Neuronal stem cell (in vitro differentiated cells): ENCODE data around the gene SMAD6.
A peak's percentile ranks its signal among the peaks of the same experiment; 100 is the strongest.

Source experiments
- DNase-seq: peaks from one replicate; pipeline ENCODE4 v3.0.0-alpha.2; 2013; ENCODE audit warnings: low spot score
- H2AFZ ChIP-seq: one replicate; pipeline ENCODE4 v1.6.1; 2013; ENCODE audit warnings: mild to moderate bottlenecking, low read length, inconsistent platforms
- H2AK5ac ChIP-seq: 2 replicates; pipeline ENCODE4 v1.6.1; 2013; ENCODE audit warnings: low read depth, mild to moderate bottlenecking, inconsistent platforms, low read length, moderate library complexity, mixed read lengths
- H2BK120ac ChIP-seq: 2 replicates; pipeline ENCODE4 v1.6.1; 2013; ENCODE audit warnings: low read depth, mild to moderate bottlenecking, inconsistent platforms, low read length, moderate library complexity, mixed read lengths
- H2BK12ac ChIP-seq: one replicate; pipeline ENCODE4 v1.6.1; 2013; ENCODE audit warnings: low read length, inconsistent platforms
- H2BK15ac ChIP-seq: 2 replicates; pipeline ENCODE4 v1.6.1; 2013; ENCODE audit warnings: mild to moderate bottlenecking, low read length, inconsistent platforms, mixed read lengths
- H2BK5ac ChIP-seq: one replicate; pipeline ENCODE4 v1.6.1; 2013; ENCODE audit warnings: inconsistent platforms, mild to moderate bottlenecking, low read length, moderate library complexity
- H3K14ac ChIP-seq: one replicate; pipeline ENCODE4 v1.6.1; 2013; ENCODE audit warnings: low read length, inconsistent platforms
- H3K18ac ChIP-seq: 2 replicates; pipeline ENCODE4 v1.6.1; 2013; ENCODE audit warnings: low read length, inconsistent platforms
- H3K23ac ChIP-seq: 2 replicates; pipeline ENCODE4 v1.6.1; 2013; ENCODE audit warnings: low read depth, mild to moderate bottlenecking, mixed read lengths, low read length, inconsistent platforms; ENCODE audit not compliant: poor library complexity
- H3K27ac ChIP-seq: replicated peaks from 3 replicates; pipeline ENCODE4 v1.5.1; 2013; ENCODE audit warnings: low read length, inconsistent platforms
- H3K27me3 ChIP-seq, 3 experiments: 2 replicates each; pipeline ENCODE4 v1.6.1; 2013; ENCODE audit warnings: low read length in 3 of 3, mild to moderate bottlenecking in 2 of 3, inconsistent platforms in 1 of 3, low read depth in 1 of 3, mixed read lengths in 1 of 3, moderate library complexity in 1 of 3; ENCODE audit not compliant: control insufficient read depth in 3 of 3, insufficient read depth in 3 of 3
- H3K36me3 ChIP-seq, 2 donors: replicated peaks in 1 of 2; 2 replicates each; pipeline ENCODE4 v1.6.1; 2013; ENCODE audit warnings: low read length in 2 of 2; ENCODE audit not compliant: control insufficient read depth in 2 of 2, insufficient read depth in 2 of 2
- H3K4ac ChIP-seq: 2 replicates; pipeline ENCODE4 v1.6.1; 2013; ENCODE audit warnings: inconsistent platforms, mild to moderate bottlenecking, low read length, moderate library complexity
- H3K4me1 ChIP-seq, 2 donors: 1 replicate in 1 of 2; 2 replicates in 1 of 2; pipeline ENCODE4 v1.6.1; 2013; ENCODE audit warnings: low read length in 2 of 2, low read depth in 1 of 2; ENCODE audit not compliant: control insufficient read depth in 2 of 2, insufficient read depth in 1 of 2
- H3K4me2 ChIP-seq: one replicate; pipeline ENCODE4 v1.6.1; 2013; ENCODE audit warnings: mild to moderate bottlenecking, low read length, inconsistent platforms; ENCODE audit not compliant: insufficient read depth, poor library complexity, severe bottlenecking
- H3K4me3 ChIP-seq, 2 donors: 2 replicates each; pipeline ENCODE4 v1.5.1; 2013; ENCODE audit warnings: low read length in 2 of 2, mild to moderate bottlenecking in 2 of 2, inconsistent platforms in 1 of 2, moderate library complexity in 1 of 2
- H3K79me1 ChIP-seq: one replicate; pipeline ENCODE4 v1.6.1; 2013; ENCODE audit warnings: low read depth, mild to moderate bottlenecking, inconsistent platforms, low read length, moderate library complexity
- H3K9ac ChIP-seq: one replicate; pipeline ENCODE4 v1.6.1; 2013; ENCODE audit warnings: mild to moderate bottlenecking, low read depth, low read length, inconsistent platforms; ENCODE audit not compliant: poor library complexity
- H3K9me3 ChIP-seq, 2 donors: replicated peaks in 1 of 2; 2 replicates each; pipeline versions ENCODE3 to v1.6.1; 2013; ENCODE audit warnings: low read length in 2 of 2, mild to moderate bottlenecking in 2 of 2, inconsistent platforms in 1 of 2, low read depth in 1 of 2, mixed read lengths in 1 of 2, moderate library complexity in 1 of 2; ENCODE audit not compliant: control insufficient read depth in 2 of 2, insufficient read depth in 1 of 2
- H4K8ac ChIP-seq: one replicate; pipeline ENCODE4 v1.6.1; 2013; ENCODE audit warnings: low read depth, mild to moderate bottlenecking, inconsistent platforms, low read length, moderate library complexity
- H4K91ac ChIP-seq: one replicate; pipeline ENCODE4 v1.6.1; 2013; ENCODE audit warnings: low read length, low read depth, mild to moderate bottlenecking, inconsistent platforms; ENCODE audit not compliant: poor library complexity
- WGBS, 2 donors: extraction: QIAGEN DNeasy Blood & Tissue Kit; methylation state at CpG; one replicate each; pipeline ENCODE4 v1.1.7; 2013; ENCODE audit warnings: missing lambda C conversion rate in 2 of 2, mixed read lengths in 1 of 2; ENCODE audit not compliant: insufficient read length in 2 of 2, insufficient replicate concordance in 1 of 2; ENCODE audit errors: extremely low coverage in 2 of 2; 5-methylcytosine and 5-hydroxymethylcytosine counted together

Gene SMAD6

DNA sequence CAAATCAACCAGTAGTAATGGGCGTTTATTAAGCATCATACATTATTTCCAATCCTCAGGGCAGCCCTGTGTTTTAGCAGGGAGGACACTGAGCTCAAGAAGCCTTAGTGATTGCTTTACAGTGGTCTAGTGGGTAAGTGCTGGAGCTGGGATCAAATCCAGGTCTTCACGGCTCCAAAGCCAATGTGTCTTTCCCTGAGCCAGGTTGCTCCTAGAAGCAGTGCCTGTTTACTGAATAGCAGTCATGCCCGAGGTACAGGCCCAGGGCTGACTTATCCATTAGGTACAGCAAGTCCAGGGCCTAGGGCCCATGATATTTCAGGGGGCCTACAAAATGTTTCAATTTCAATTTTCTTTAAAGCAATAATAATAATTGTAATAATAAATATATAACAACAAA is 9.6 kb upstream of the SMAD6 start:
- H2BK5ac ChIP-seq: no peak overlapping the region
- no peak overlapping the region for H3K14ac ChIP-seq
- WGBS, 2 donors: no CpG with 5 or more reads among the region's 3 CpGs

GRCh38 chr15:66692808-66693596 is 9.0 kb upstream of the SMAD6 start:
- H2AK5ac ChIP-seq: no peak overlapping the region
- H3K4me3 ChIP-seq: no peak overlapping the region
- H3K4me2 ChIP-seq: no peak overlapping the region
- peaks cover 0 to 6% (median 0%) of the 10 kb centered on the region in 3 experiments for H3K27me3 ChIP-seq
- peaks cover 0 to under 1% of the 10 kb centered on the region in 2 donors for H3K4me1 ChIP-seq
- no peak overlapping the region for H3K9ac ChIP-seq
- H2BK15ac ChIP-seq: no peak overlapping the region
- H3K4ac ChIP-seq: no peak overlapping the region
- H4K91ac ChIP-seq: no peak overlapping the region
- H3K79me1 ChIP-seq: no peaks in the 10 kb centered on the region
- no peak overlapping the region for H3K14ac ChIP-seq
- no peak overlapping the region for H4K8ac ChIP-seq
- H2AFZ ChIP-seq: peak overlapping the region; percentile 73
- H3K9me3 ChIP-seq: no peaks in the 10 kb centered on the region
- H2BK5ac ChIP-seq: no peak overlapping the region
- H3K18ac ChIP-seq: no peak overlapping the region
- H3K27ac ChIP-seq: no peak overlapping the region
- WGBS, 2 donors: no CpG with 5 or more reads among the region's 6 CpGs
- H2BK12ac ChIP-seq: no peak overlapping the region
- H3K23ac ChIP-seq: no peak overlapping the region
- H2BK120ac ChIP-seq: no peak overlapping the region
- no peaks in the 10 kb centered on the region for H3K36me3 ChIP-seq
- DNase-seq: no peak

More for the DNA sequence above, 9.6 kb upstream of the SMAD6 start:
- no peak overlapping the region for H2AK5ac ChIP-seq
- H3K27me3 ChIP-seq: peaks cover 0 to 6% (median 0%) of the 10 kb centered on the region in 3 experiments
- H2BK15ac ChIP-seq: no peak overlapping the region
- H3K23ac ChIP-seq: no peak overlapping the region
- H3K4me1 ChIP-seq: peaks cover 0 to 2% of the 10 kb centered on the region in 2 donors
- no peak overlapping the region for H3K4ac ChIP-seq
- H3K4me3 ChIP-seq: no peak overlapping the region
- no peak overlapping the region for H2BK120ac ChIP-seq
- no peaks in the 10 kb centered on the region for H3K36me3 ChIP-seq
- H3K79me1 ChIP-seq: no peaks in the 10 kb centered on the region
- H3K9ac ChIP-seq: no peak overlapping the region
- H3K9me3 ChIP-seq: no peaks in the 10 kb centered on the region
- no peak for DNase-seq
- H3K18ac ChIP-seq: no peak overlapping the region
- peak overlapping the region; percentile 12 for H2BK12ac ChIP-seq
- no peak overlapping the region for H4K91ac ChIP-seq
- no peak overlapping the region for H3K4me2 ChIP-seq
- H2AFZ ChIP-seq: no peak overlapping the region
- no peak overlapping the region for H4K8ac ChIP-seq
- no peak overlapping the region for H3K27ac ChIP-seq

DNA sequence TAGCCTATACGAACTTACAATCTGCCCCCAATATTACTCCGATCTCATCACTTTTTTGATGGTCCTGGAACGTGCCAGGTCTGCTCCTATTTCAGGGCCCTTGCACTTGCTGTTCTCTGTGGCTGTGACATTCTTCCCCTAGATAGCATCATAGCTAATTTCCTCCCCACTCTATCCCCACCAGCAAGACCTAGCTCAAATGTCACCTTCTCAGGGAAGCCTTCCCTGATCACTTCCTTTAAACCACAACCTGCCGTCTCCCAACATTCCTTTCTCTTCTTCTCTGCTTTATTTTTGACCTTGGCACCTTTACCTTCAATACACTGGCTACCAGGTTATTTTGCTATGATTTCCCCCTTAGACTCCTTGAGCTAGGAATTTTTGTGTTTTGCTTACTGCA is 5.3 kb upstream of the SMAD6 start:
- H3K4ac ChIP-seq: no peak overlapping the region
- DNase-seq: no peak
- no peak overlapping the region for H2AK5ac ChIP-seq
- no peak overlapping the region for H2BK12ac ChIP-seq
- no peak overlapping the region for H3K23ac ChIP-seq
- no peak overlapping the region for H2BK120ac ChIP-seq
- H3K9ac ChIP-seq: no peak overlapping the region
- no peak overlapping the region for H2BK15ac ChIP-seq
- no peak overlapping the region for H3K18ac ChIP-seq
- H4K91ac ChIP-seq: no peak overlapping the region
- no peak overlapping the region for H3K27ac ChIP-seq
- H3K79me1 ChIP-seq: no peaks in the 10 kb centered on the region
- no peak overlapping the region for H2BK5ac ChIP-seq
- no peaks in the 10 kb centered on the region for H3K36me3 ChIP-seq
- no peak overlapping the region for H2AFZ ChIP-seq
- H3K14ac ChIP-seq: no peak overlapping the region
- H4K8ac ChIP-seq: no peak overlapping the region
- peaks cover 2 to 10% of the 10 kb centered on the region in 2 donors for H3K4me1 ChIP-seq
- no peak overlapping the region for H3K4me2 ChIP-seq
- H3K9me3 ChIP-seq: no peaks in the 10 kb centered on the region
- no CpG with 5 or more reads among the region's 4 CpGs for WGBS, 2 donors
- H3K4me3 ChIP-seq: no peak overlapping the region
- H3K27me3 ChIP-seq: peaks cover 0 to 6% (median 2%) of the 10 kb centered on the region in 3 experiments

GRCh38 chr15:66698318-66698961 is 3.6 kb upstream of the SMAD6 start:
- Histone ChIP-seq H3K4me3 (no peak overlapping the region), H3K18ac (no peak overlapping the region), H3K4me2 (no peak overlapping the region), H2BK5ac (no peak overlapping the region), H2BK15ac (no peak overlapping the region), H3K27ac (no peak overlapping the region), H2AFZ (no peak overlapping the region), H2BK120ac (no peak overlapping the region), H3K9me3 (no peaks in the 10 kb centered on the region), H3K9ac (no peak overlapping the region), H3K36me3 (no peaks in the 10 kb centered on the region), H2BK12ac (no peak overlapping the region), H4K91ac (no peak overlapping the region), H3K4ac (no peak overlapping the region), H2AK5ac (no peak overlapping the region), H3K4me1 (peaks cover 2 to 10% of the 10 kb centered on the region in 2 donors), H4K8ac (no peak overlapping the region), H3K14ac (no peak overlapping the region), H3K27me3 (peaks cover 0 to 10% (median 6%) of the 10 kb centered on the region in 3 experiments), H3K23ac (no peak overlapping the region), H3K79me1 (no peaks in the 10 kb centered on the region)
- no CpG with 5 or more reads among the region's 6 CpGs for WGBS, 2 donors
- DNase-seq: peak; percentile 54
